HG03095 (cell line): ENCODE results near the gene NHSL2.
A peak's percentile ranks its signal among the peaks of the same experiment; 100 is the strongest.
"Not testable (repeated sequence)": the region's sequence is repeated elsewhere in the genome, so short reads cannot be mapped to it uniquely, and the experiment has no call there.

Source experiments
- ATAC-seq: cut with Tn5 transposase; IDR thresholded peaks from one replicate; pipeline ENCODE4 v1.9.1; 2021; ENCODE audit warnings: moderate library complexity; ENCODE audit not compliant: unreplicated experiment

Gene NHSL2

DNA sequence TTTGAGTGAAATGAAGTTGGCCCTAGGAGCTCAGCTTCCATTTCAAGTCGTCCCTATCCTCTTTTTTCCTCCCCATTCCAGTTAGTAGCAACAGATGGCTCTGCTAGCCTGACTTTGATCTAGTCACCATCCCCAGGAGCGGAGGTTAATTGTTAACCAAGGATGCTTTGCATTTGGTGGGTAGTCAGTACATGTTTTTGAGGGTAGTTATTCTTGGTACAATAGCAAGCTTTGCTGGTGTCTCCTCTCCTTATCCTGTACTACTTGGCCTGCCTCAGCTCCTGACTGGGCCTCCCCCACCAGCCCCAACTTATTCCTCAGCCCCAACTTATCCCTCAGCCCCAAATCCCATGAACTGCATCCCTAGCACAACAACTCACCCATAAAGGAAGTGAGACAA lies 235.9 kb downstream of the NHSL2 start:
- no peak for ATAC-seq

- no peak for ATAC-seq
Measured at GRCh38 chrX:72158773-72159172, 248.1 kb downstream of the NHSL2 start.

GRCh38 chrX:72159769-72160168 lies 249.1 kb downstream of the NHSL2 start:
- ATAC-seq, result no peak

DNA sequence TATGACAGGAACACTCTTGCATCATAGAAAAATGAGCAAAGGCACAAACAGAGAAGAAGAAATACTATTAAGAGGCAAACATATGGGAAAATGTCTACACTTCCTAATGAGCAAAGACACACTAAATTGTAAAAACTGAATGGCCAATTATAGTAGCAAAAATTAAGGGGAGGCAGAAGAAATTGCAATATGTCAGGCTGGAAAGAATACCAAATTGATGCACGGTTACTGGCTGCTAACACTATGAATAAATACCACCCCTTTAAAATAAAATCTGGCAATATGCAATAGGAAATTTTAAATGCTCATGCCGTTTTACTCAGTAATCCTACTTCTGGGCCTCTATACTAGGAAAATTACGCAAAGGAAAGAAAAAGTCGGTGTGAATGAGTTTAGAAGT lies 254.9 kb downstream of the NHSL2 start:
- no peak for ATAC-seq

- ATAC-seq, result no peak
Measured at GRCh38 chrX:72169008-72169728, 258.5 kb downstream of the NHSL2 start.

- ATAC-seq, result not testable (repeated sequence)
Measured at GRCh38 chrX:72176289-72176688, 265.6 kb downstream of the NHSL2 start.

DNA sequence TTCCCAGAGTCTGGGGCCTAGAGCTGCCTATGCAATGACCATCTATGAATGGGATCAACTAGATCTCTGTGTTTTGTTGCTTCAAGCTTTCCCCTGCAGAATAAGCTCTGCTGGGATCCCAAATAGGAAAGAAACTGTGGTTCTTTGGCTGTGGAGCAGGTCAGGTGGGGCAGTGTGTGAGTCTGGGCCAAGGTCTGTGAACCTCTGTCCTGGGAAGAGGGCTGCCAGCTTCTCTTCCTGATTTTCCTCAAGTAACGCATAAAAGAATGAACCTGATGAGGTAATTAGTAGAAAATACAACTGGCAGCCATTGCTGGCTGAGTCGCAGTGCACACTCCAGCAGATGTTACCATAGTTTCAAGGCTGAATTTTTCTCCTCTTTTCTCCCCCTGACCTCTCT lies 266.3 kb downstream of the NHSL2 start:
- ATAC-seq, result no peak

DNA sequence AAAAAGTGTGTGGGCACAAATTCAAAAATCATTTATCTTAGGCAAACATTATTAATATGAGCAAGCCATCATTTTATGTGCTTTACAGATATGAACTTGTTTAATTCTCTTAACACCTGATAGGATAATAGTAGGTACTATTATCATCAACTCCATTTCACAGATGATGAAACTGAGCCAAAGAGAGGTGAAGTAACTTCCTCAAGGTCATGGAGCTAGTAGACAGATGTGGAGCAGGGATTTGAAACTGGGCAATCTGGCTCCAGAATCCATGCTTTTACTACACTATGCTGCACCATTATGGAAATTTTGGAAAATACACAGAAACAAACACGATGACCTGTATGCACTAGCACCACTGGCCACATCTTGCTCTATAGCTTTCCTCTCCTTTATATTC lies 269.9 kb downstream of the NHSL2 start:
- ATAC-seq, result no peak

GRCh38 chrX:72181178-72182125 lies 270.8 kb downstream of the NHSL2 start, which contains the start of gene PIN4:
Gene PIN4, plus strand, starts transcription at chrX:72181757. Its CDS starts 29 bp downstream, at chrX:72181786.
- ATAC-seq, result peak; percentile 90

- no peak for ATAC-seq
Measured at GRCh38 chrX:72182924-72183323, 272.3 kb downstream of the NHSL2 start.

- ATAC-seq, result no peak
Measured at GRCh38 chrX:72201836-72202536, 291.3 kb downstream of the NHSL2 start.
